Measurements from ENCODE around the gene SP5. TPM values are rescaled to one million over a fixed set of nuclear protein-coding genes. Genes with fewer than 3 reads are reported as not detected.
A peak's percentile ranks its signal among the peaks of the same experiment; 100 is the strongest.

SP5 gene
- total and polyA plus RNA-seq, 9 of the 15 experiments (the other 6 are each of a cell fraction or from before 2014, with no cell fraction given), result 0.03 to 1.7 (median 0.16) TPM; not detected in 1

- no peak for TF ChIP-seq TFAP4 (CRISPR knock-in tag; IDR thresholded peaks at IDR 0.05; ENCODE audit: borderline replicate concordance)
- no peak for TF ChIP-seq BCLAF1 (IDR thresholded peaks at IDR 0.05; ENCODE audit: borderline replicate concordance in 1 of 2, control insufficient read depth in 1 of 2, low read depth in 2 of 2, low read length in 1 of 2)
- no peak for TF ChIP-seq ARID4B (CRISPR knock-in tag; IDR thresholded peaks at IDR 0.05)
- no peak for TF ChIP-seq U2AF2 (optimal IDR thresholded peaks at IDR 0.05; ENCODE audit: low read depth, low read length)
- TF ChIP-seq ZBTB40 (IDR thresholded peaks at IDR 0.05), result peak; percentile 65; the same call in 1 of the 2 replicates
- TF ChIP-seq ZBTB40 (CRISPR knock-in tag; IDR thresholded peaks at IDR 0.05), result no peak
- no peak for TF ChIP-seq SRSF9 (IDR thresholded peaks at IDR 0.05; ENCODE audit: borderline replicate concordance, low read depth, low read length)
- TF ChIP-seq ZC3H8 (IDR thresholded peaks at IDR 0.05), result 0 out of 2 replicates have a peak, but pooled peaks have one; percentile 67
Measured at GRCh38 chr2:170744248-170745002, 29.3 kb downstream of the SP5 start (continued).
